ENCODE data around the gene HBQ1.
"Not testable (repeated sequence)": the region's sequence is repeated elsewhere in the genome, so short reads cannot be mapped to it uniquely, and the experiment has no call there.

Gene HBQ1

DNA sequence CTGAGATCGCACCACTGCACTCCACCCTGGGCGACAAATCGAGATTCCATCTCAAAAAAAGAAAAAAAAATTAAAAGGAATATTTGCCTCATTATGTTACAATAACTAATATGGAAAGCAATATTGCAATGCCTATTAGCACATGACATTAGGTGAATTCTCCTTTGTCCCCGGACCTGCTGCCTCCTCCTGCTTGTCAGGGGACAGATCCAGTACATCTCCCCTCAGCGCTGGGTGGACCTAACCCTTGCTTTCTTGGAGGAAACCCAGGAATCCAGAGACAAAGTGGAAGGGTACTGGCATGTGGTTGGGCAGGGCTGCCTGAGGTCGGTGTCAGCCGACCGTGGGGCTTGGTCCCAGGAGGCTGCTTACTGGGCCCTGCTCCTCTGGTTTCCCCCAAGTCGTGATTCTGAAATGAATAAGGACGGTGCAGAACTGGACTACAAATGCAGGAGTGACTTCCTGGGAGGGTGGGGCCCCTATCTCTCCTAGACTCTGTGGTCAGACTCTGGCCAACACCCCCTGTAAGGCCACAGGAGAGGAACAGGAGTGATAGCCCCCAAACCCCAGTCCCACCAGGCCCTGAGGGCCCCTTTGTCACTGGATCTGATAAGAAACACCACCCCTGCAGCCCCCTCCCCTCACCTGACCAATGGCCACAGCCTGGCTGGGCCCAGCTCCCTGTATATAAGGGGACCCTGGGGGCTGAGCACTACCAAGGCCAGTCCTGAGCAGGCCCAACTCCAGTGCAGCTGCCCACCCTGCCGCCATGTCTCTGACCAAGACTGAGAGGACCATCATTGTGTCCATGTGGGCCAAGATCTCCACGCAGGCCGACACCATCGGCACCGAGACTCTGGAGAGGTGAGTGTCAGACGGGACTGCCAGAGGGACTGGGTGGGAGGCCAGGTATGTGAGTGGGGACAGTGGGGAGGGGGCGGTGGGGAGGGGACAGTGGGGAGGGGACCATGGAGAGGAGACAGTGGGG lies 27.8 kb upstream of the HBQ1 start, which contains the start of gene HBZ:
TSS of gene HBZ (plus strand) at position 504 of the 988 bp plus-strand sequence. CDS start at position 770, 266 bp downstream.
- no peaks in the 10 kb centered on the region for H3K79me1 ChIP-seq (replicated peaks; ENCODE audit: low read length, poor library complexity, severe bottlenecking)
- H3K36me3 ChIP-seq (ENCODE audit: control insufficient read depth in 1 of 2, insufficient read depth in 2 of 2, low read depth in 1 of 2, low read length in 2 of 2): no peaks in the 10 kb centered on the region
- H4K91ac ChIP-seq (ENCODE audit: low read length): no peak within 1 kb of the TSS
- H3K4ac ChIP-seq (ENCODE audit: low read depth in 1 of 2, low read length in 2 of 2): no peak within 1 kb of the TSS
- H2BK12ac ChIP-seq (ENCODE audit: low read length in 2 of 2): no peak within 1 kb of the TSS
- H3K4me2 ChIP-seq (ENCODE audit: low read length, poor library complexity, severe bottlenecking): no peak within 1 kb of the TSS
- H3K9me3 ChIP-seq (ENCODE audit: control insufficient read depth, low read length): no peaks in the 10 kb centered on the region
- no peak within 1 kb of the TSS for H3K27ac ChIP-seq (ENCODE audit: low read length, poor library complexity, severe bottlenecking)
- H3K18ac ChIP-seq (ENCODE audit: low read depth in 1 of 2, low read length in 2 of 2): no peak within 1 kb of the TSS
- no peak within 1 kb of the TSS for H4K8ac ChIP-seq (ENCODE audit: low read length)
- no peak within 1 kb of the TSS for H2AFZ ChIP-seq (ENCODE audit: low read depth, low read length)
- H2AK5ac ChIP-seq (ENCODE audit: low read length, severe bottlenecking): no peak within 1 kb of the TSS
- H2BK120ac ChIP-seq (ENCODE audit: low read depth, low read length): no peak within 1 kb of the TSS
- no peak within 1 kb of the TSS for H3K23ac ChIP-seq (ENCODE audit: low read length in 2 of 2)
- peaks cover 12 to 54% of the 10 kb centered on the region in 2 experiments for H3K27me3 ChIP-seq (ENCODE audit: control insufficient read depth in 1 of 2, insufficient read depth in 1 of 2, low read length in 2 of 2)
- no peak within 1 kb of the TSS for H3K4me3 ChIP-seq (ENCODE audit: insufficient read depth in 1 of 2, low read depth in 1 of 2, low read length in 2 of 2)
- WGBS: 86% methylated on average over 12 of the region's 17 CpGs
- no peak within 1 kb of the TSS for H2BK5ac ChIP-seq (ENCODE audit: low read depth, low read length, poor library complexity, severe bottlenecking)
- H3K9ac ChIP-seq (ENCODE audit: low read length): no peak within 1 kb of the TSS
- no peak within 1 kb of the TSS for H2BK15ac ChIP-seq (ENCODE audit: low read depth, poor library complexity, severe bottlenecking)
- no peak within 1 kb of the TSS for H3K14ac ChIP-seq (ENCODE audit: low read length in 2 of 2)
- DNase-seq: no peak
- H3K4me1 ChIP-seq (ENCODE audit: control insufficient read depth, insufficient read depth, low read depth, low read length): peaks cover 12% of the 10 kb centered on the region

- not testable (repeated sequence) for H3K4me3 ChIP-seq (ENCODE audit: insufficient read depth in 1 of 2, low read depth in 1 of 2, low read length in 2 of 2); H3K4ac ChIP-seq (ENCODE audit: low read depth in 1 of 2, low read length in 2 of 2); H4K91ac ChIP-seq (ENCODE audit: low read length); H3K4me2 ChIP-seq (ENCODE audit: low read length, poor library complexity, severe bottlenecking); H2AFZ ChIP-seq (ENCODE audit: low read depth, low read length); H3K14ac ChIP-seq (ENCODE audit: low read length in 2 of 2); H2AK5ac ChIP-seq (ENCODE audit: low read length, severe bottlenecking); H2BK12ac ChIP-seq (ENCODE audit: low read length in 2 of 2); H3K36me3 ChIP-seq (ENCODE audit: control insufficient read depth in 1 of 2, insufficient read depth in 2 of 2, low read depth in 1 of 2, low read length in 2 of 2); H3K79me1 ChIP-seq (replicated peaks; ENCODE audit: low read length, poor library complexity, severe bottlenecking); H2BK15ac ChIP-seq (ENCODE audit: low read depth, poor library complexity, severe bottlenecking); H3K9ac ChIP-seq (ENCODE audit: low read length); H3K9me3 ChIP-seq (ENCODE audit: control insufficient read depth, low read length); H3K18ac ChIP-seq (ENCODE audit: low read depth in 1 of 2, low read length in 2 of 2); H4K8ac ChIP-seq (ENCODE audit: low read length); H2BK120ac ChIP-seq (ENCODE audit: low read depth, low read length); H3K27ac ChIP-seq (ENCODE audit: low read length, poor library complexity, severe bottlenecking); DNase-seq; H2BK5ac ChIP-seq (ENCODE audit: low read depth, low read length, poor library complexity, severe bottlenecking); H3K23ac ChIP-seq (ENCODE audit: low read length in 2 of 2)
- H3K4me1 ChIP-seq (ENCODE audit: control insufficient read depth, insufficient read depth, low read depth, low read length): peaks cover 12% of the 10 kb centered on the region
- 67% methylated on average over 1 of the region's 6 CpGs for WGBS
- peaks cover 15 to 59% of the 10 kb centered on the region in 2 experiments for H3K27me3 ChIP-seq (ENCODE audit: control insufficient read depth in 1 of 2, insufficient read depth in 1 of 2, low read length in 2 of 2)
Observed at GRCh38 chr16:153129-153521, 27.1 kb upstream of the HBQ1 start.

GRCh38 chr16:153550-154216 lies 26.6 kb upstream of the HBQ1 start:
- not testable (repeated sequence) for H4K91ac ChIP-seq (ENCODE audit: low read length); H2BK120ac ChIP-seq (ENCODE audit: low read depth, low read length); H2BK15ac ChIP-seq (ENCODE audit: low read depth, poor library complexity, severe bottlenecking); H3K4me2 ChIP-seq (ENCODE audit: low read length, poor library complexity, severe bottlenecking); H3K9me3 ChIP-seq (ENCODE audit: control insufficient read depth, low read length); H3K27ac ChIP-seq (ENCODE audit: low read length, poor library complexity, severe bottlenecking); H3K9ac ChIP-seq (ENCODE audit: low read length); H3K79me1 ChIP-seq (replicated peaks; ENCODE audit: low read length, poor library complexity, severe bottlenecking); H3K4me3 ChIP-seq (ENCODE audit: insufficient read depth in 1 of 2, low read depth in 1 of 2, low read length in 2 of 2); H4K8ac ChIP-seq (ENCODE audit: low read length); H3K4ac ChIP-seq (ENCODE audit: low read depth in 1 of 2, low read length in 2 of 2); H2BK5ac ChIP-seq (ENCODE audit: low read depth, low read length, poor library complexity, severe bottlenecking); H2AK5ac ChIP-seq (ENCODE audit: low read length, severe bottlenecking); H2AFZ ChIP-seq (ENCODE audit: low read depth, low read length); H3K18ac ChIP-seq (ENCODE audit: low read depth in 1 of 2, low read length in 2 of 2); DNase-seq; H3K14ac ChIP-seq (ENCODE audit: low read length in 2 of 2); H3K23ac ChIP-seq (ENCODE audit: low read length in 2 of 2); H2BK12ac ChIP-seq (ENCODE audit: low read length in 2 of 2); H3K36me3 ChIP-seq (ENCODE audit: control insufficient read depth in 1 of 2, insufficient read depth in 2 of 2, low read depth in 1 of 2, low read length in 2 of 2)
- no CpG with 5 or more reads among the region's 74 CpGs for WGBS
- Histone ChIP-seq H3K27me3 (ENCODE audit: control insufficient read depth in 1 of 2, insufficient read depth in 1 of 2, low read length in 2 of 2) (peaks cover 15 to 59% of the 10 kb centered on the region in 2 experiments), H3K4me1 (ENCODE audit: control insufficient read depth, insufficient read depth, low read depth, low read length) (peaks cover 12% of the 10 kb centered on the region)
